Transverse colon (tissue), 4 donors: Measurements from ENCODE around the gene IL4R. TPM values are rescaled to one million over a fixed set of nuclear protein-coding genes. Genes with fewer than 3 reads are reported as not detected.

ENCODE experiments used
- DNase-seq: peaks from one replicate; pipeline ENCODE4 v3.0.0-alpha.2; 2019
- H3K27ac ChIP-seq, 4 donors: fragments of 200-600 bp; sonication (generic); 2 replicates each; pipeline ENCODE4 v1.5.1; 2016 to 2018; ENCODE audit warnings: inconsistent platforms in 4 of 4
- H3K27me3 ChIP-seq: fragments of 200-600 bp; sonication (generic); 2 replicates; pipeline ENCODE4 v1.5.1; 2017; ENCODE audit warnings: inconsistent platforms
- H3K36me3 ChIP-seq, 4 donors: fragments of 200-600 bp; sonication (generic); 2 replicates each; pipeline ENCODE4 v1.5.1; 2017 to 2019; ENCODE audit warnings: inconsistent platforms in 4 of 4
- H3K4me1 ChIP-seq, 4 donors: fragments of 200-600 bp; sonication (generic); 2 replicates each; pipeline ENCODE4 v1.5.1; 2017 to 2020; ENCODE audit warnings: inconsistent platforms in 4 of 4
- H3K4me3 ChIP-seq, 4 donors: fragments of 200-600 bp; sonication (generic); 1 replicate in 1 of 4; 2 replicates in 3 of 4; pipeline versions ENCODE4 v1.5.1 to v1.6.1; 2017 to 2019; ENCODE audit warnings: inconsistent platforms in 4 of 4
- H3K9me3 ChIP-seq, 2 donors: fragments of 200-600 bp; sonication (generic); 2 replicates each; pipeline ENCODE4 v1.5.1; 2017 to 2019; ENCODE audit warnings: inconsistent platforms in 2 of 2
- EP300 ChIP-seq: sonication (generic); formaldehyde crosslinking; IDR thresholded peaks from one replicate; pipeline ENCODE4 v1.6.1; 2017; ENCODE audit warnings: antibody characterized with exemption, low read depth
- POLR2A ChIP-seq: fragments of 450-650 bp; IDR thresholded peaks from one replicate; pipeline ENCODE4 v1.6.1; 2016; ENCODE audit warnings: antibody characterized with exemption, mild to moderate bottlenecking, moderate library complexity
- POLR2AphosphoS5 ChIP-seq, 3 donors: sonication (generic); formaldehyde crosslinking; IDR thresholded peaks; one replicate each; pipeline ENCODE4 v1.6.1; 2016; ENCODE audit warnings: antibody characterized with exemption in 3 of 3
- WGBS, 2 donors: methylation state at CpG; one replicate each; pipeline ENCODE4 v1.1.5; 2018; ENCODE audit warnings: low coverage in 1 of 2; 5-methylcytosine and 5-hydroxymethylcytosine counted together
- in situ Hi-C, 4 donors: fragments of 200-750 bp; cut with MboI; loops; one replicate each; pipeline versions ENCODE4 v1.15.0 to v1.15.1; 2017; ENCODE audit warnings: low sequenced_read_pairs in 3 of 4, low pct_ligation_motif_present in 1 of 4, low pct_unique_long_range_greater_than_20kb in 1 of 4
- intact Hi-C: fragments of 100-400 bp; cut with DNase I; formaldehyde crosslinking; loops from one replicate; pipeline ENCODE4 v1.15.1; 2023; ENCODE audit warnings: low total_unique reads
- total RNA-seq, 4 donors: library from RNA; depleted of rRNA; stranded (reverse); fragments of >200 nt; gene quantifications; one replicate each; pipeline ENCODE4 v1.1.0, GENCODE V29; 2016
- TF ChIP-seq, protein P1 (sequence below), 5 experiments: fragments of 200-600 bp in 3 of 5; fragments of 450-650 bp in 2 of 5; sonication (generic) in 3 of 5; IDR thresholded peaks; 1 replicate in 2 of 5; 2 replicates in 3 of 5; pipeline ENCODE4 v1.5.1; 2016 to 2017; ENCODE audit warnings: antibody characterized with exemption in 5 of 5, inconsistent platforms in 3 of 5, mild to moderate bottlenecking in 2 of 5, moderate library complexity in 1 of 5

The IL4R gene
- total RNA-seq, 4 donors from 2014 or later, result 106 to 235 (median 156) TPM

DNA sequence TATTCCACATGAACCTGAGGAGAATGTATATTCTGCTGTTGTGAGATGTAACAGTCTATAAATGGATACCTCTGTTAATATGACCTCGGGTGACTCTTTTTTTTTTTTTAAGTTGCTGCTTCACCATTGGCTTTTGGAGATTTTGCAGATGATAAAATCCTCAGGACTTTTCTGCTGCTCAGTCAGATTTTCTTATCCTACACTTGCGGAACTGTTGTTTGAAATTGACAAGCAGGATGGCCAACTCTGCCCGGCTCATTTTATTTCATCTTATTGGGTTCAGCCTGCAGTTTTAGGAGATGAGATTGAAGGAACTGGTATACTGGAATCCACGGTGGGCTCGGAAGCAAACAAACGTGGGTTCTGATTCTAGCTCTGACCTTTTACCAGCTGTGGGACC lies 19.3 kb downstream of the IL4R start:
- in situ Hi-C loops (loop anchor here in 2 of 4 donors (25.0 kb wide), 1 partner anchor 96 kb away; no protein-coding TSS in a partner anchor), intact Hi-C loops (no loop called here)
- DNase-seq, result no peak
- Histone ChIP-seq H3K4me3 (peak overlapping the region in 2 of 4 donors; percentile 4 to 7), H3K27me3 (no peaks in the 10 kb centered on the region), H3K9me3 (no peaks in the 10 kb centered on the region), H3K27ac (peak overlapping the region; percentile 93 to 99 (median 99)), H3K36me3 (peaks cover 0 to 22% (median 3%) of the 10 kb centered on the region in 4 donors), H3K4me1 (peaks cover 15 to 45% (median 21%) of the 10 kb centered on the region in 4 donors)
- WGBS, 2 donors, result 78 to 83% methylated on average over 1 to 6 of the region's 6 CpGs
- TF ChIP-seq EP300 (no peak), POLR2AphosphoS5 (IDR thresholded peaks at IDR 0.05) (peak in 2 of 3 donors; percentile 13 to 28)

DNA sequence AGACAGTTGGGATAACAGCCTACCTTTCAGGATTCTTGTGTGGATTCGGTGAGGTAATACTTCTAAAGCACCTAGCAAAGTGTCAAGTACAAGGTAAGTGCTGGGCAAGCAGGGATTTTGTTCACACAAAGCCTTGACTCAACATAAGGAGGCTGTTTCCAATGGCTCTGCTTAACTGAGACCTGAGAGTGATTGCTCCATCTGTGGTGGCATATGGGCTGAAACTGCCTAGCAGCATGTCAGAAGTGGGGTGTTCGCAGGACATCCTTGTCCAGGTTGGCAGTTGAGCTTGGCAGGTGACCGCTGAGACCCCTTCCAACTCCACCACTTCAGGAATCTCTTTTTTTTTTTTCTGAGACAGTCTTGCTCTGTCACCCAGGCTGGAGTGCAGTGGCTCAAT lies 19.8 kb downstream of the IL4R start:
- H3K9me3 ChIP-seq, result no peaks in the 10 kb centered on the region
- H3K27ac ChIP-seq, result peak overlapping the region; percentile 93 to 99 (median 99)
- TF ChIP-seq, protein P1, sequence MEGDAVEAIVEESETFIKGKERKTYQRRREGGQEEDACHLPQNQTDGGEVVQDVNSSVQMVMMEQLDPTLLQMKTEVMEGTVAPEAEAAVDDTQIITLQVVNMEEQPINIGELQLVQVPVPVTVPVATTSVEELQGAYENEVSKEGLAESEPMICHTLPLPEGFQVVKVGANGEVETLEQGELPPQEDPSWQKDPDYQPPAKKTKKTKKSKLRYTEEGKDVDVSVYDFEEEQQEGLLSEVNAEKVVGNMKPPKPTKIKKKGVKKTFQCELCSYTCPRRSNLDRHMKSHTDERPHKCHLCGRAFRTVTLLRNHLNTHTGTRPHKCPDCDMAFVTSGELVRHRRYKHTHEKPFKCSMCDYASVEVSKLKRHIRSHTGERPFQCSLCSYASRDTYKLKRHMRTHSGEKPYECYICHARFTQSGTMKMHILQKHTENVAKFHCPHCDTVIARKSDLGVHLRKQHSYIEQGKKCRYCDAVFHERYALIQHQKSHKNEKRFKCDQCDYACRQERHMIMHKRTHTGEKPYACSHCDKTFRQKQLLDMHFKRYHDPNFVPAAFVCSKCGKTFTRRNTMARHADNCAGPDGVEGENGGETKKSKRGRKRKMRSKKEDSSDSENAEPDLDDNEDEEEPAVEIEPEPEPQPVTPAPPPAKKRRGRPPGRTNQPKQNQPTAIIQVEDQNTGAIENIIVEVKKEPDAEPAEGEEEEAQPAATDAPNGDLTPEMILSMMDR (IDR thresholded peaks at IDR 0.05), result no peak
- TF ChIP-seq EP300, result no peak
- TF ChIP-seq POLR2AphosphoS5 (IDR thresholded peaks at IDR 0.05), result no peak
- no peak for TF ChIP-seq POLR2A
- no peak for DNase-seq
- peak overlapping the region in 2 of 4 donors; percentile 4 to 7 for H3K4me3 ChIP-seq
- H3K27me3 ChIP-seq, result no peaks in the 10 kb centered on the region
- in situ Hi-C loops, result loop anchor here in 2 of 4 donors (25.0 kb wide), 1 partner anchor 96 kb away; no protein-coding TSS in a partner anchor
- WGBS, 2 donors, result 94% methylated on average over 3 of the region's 3 CpGs; no CpG with 5 or more reads in 1 of the 2 donors
- H3K36me3 ChIP-seq, result peaks cover 0 to 22% (median 3%) of the 10 kb centered on the region in 4 donors
- intact Hi-C loops, result no loop called here
- peaks cover 15 to 41% (median 21%) of the 10 kb centered on the region in 4 donors for H3K4me1 ChIP-seq

DNA sequence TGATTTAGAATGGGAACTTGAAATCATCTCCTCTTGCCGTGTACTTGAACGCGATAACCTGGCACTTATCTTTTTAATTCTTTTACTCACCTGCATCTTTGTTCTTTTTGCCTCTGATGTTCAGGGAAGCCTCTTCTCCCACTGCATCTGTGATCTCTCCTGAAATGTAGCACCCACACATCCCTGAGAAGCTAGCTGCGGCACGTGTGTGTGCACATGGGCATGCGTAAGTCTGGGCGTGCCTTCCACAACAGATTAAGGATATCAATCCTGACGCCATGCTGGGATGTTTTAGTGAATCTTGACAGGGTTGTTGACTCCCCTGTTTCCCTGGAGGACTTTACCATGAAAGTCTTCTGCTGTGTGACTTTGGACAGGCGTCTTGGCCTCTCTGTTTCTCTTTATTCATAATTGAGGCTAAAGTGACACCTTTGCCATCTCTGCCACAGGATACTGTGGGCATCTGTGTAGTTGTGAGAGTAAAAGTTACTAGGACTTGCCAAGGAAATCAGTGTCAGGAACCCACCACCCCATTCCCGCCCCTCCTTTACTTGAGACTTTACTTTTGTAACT lies 20.5 kb downstream of the IL4R start:
- in situ Hi-C loops (loop anchor here in 2 of 4 donors (25.0 kb wide), 1 partner anchor 97 kb away; no protein-coding TSS in a partner anchor), intact Hi-C loops (no loop called here)
- TF ChIP-seq, protein P1 (IDR thresholded peaks at IDR 0.05), result no peak
- TF ChIP-seq POLR2AphosphoS5 (IDR thresholded peaks at IDR 0.05) (peak in 1 of 3 donors; percentile 18), POLR2A (no peak)
- peaks cover 0 to 22% (median 3%) of the 10 kb centered on the region in 4 donors for H3K36me3 ChIP-seq
- WGBS, 2 donors, result 71 to 82% methylated on average over 1 to 10 of the region's 10 CpGs
- H3K4me3 ChIP-seq, result peak overlapping the region in 2 of 4 donors; percentile 5 to 7
- H3K9me3 ChIP-seq, result no peaks in the 10 kb centered on the region
- H3K4me1 ChIP-seq, result peaks cover 11 to 33% (median 16%) of the 10 kb centered on the region in 4 donors
- H3K27ac ChIP-seq, result peak overlapping the region; percentile 93 to 99 (median 99)
- no peaks in the 10 kb centered on the region for H3K27me3 ChIP-seq
- no peak for DNase-seq

DNA sequence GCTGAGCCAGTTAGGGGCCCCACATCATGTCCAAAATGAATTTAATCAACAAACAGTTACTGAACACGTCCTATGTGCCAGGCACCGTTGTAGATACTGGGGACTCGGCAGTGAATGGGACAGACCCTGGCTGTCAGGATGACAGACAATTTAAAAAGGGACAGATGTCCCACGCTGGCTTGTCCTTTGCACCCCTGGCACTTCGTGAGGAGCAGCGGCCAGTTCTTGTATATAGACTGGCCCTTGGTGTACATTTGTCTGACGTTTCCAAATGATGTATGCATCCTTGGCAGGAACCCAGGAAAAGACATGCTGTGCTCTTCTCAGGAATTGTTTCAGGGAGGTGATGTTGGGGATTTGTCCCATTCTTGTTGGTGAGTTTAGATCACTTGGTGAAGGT lies 21.1 kb downstream of the IL4R start:
- DNase-seq, result no peak
- H3K4me3 ChIP-seq, result peak overlapping the region in 2 of 4 donors; percentile 5 to 7
- peaks cover 5 to 28% (median 12%) of the 10 kb centered on the region in 4 donors for H3K4me1 ChIP-seq
- H3K27me3 ChIP-seq, result no peaks in the 10 kb centered on the region
- TF ChIP-seq POLR2AphosphoS5 (IDR thresholded peaks at IDR 0.05) (peak in 2 of 3 donors; percentile 16 to 20), EP300 (no peak)
- H3K36me3 ChIP-seq, result peaks cover 0 to 22% (median 3%) of the 10 kb centered on the region in 4 donors
- 76% methylated on average over 7 of the region's 7 CpGs; no CpG with 5 or more reads in 1 of the 2 donors for WGBS, 2 donors
- in situ Hi-C loops (loop anchor here in 2 of 4 donors (25.0 kb wide), 1 partner anchor 98 kb away; no protein-coding TSS in a partner anchor), intact Hi-C loops (no loop called here)
- no peaks in the 10 kb centered on the region for H3K9me3 ChIP-seq
- H3K27ac ChIP-seq, result peak overlapping the region; percentile 93 to 99 (median 99)

- H3K36me3 ChIP-seq, result peaks cover 0 to 27% (median 4%) of the 10 kb centered on the region in 4 donors
- intact Hi-C loops, result no loop called here
- in situ Hi-C loops, result loop anchor here in 2 of 4 donors (25.0 kb wide), 1 partner anchor 98 kb away; no protein-coding TSS in a partner anchor
- H3K27ac ChIP-seq, result peak overlapping the region; percentile 93 to 99 (median 99)
- peaks cover 5 to 21% (median 9%) of the 10 kb centered on the region in 4 donors for H3K4me1 ChIP-seq
- H3K4me3 ChIP-seq, result no peak overlapping the region
- DNase-seq, result no peak
- WGBS, 2 donors, result 61 to 70% methylated on average over 4 to 7 of the region's 7 CpGs
- no peaks in the 10 kb centered on the region for H3K9me3 ChIP-seq
- H3K27me3 ChIP-seq, result no peaks in the 10 kb centered on the region
- TF ChIP-seq, protein P1 (IDR thresholded peaks at IDR 0.05), result no peak
- peak in 1 of 3 donors; percentile 42 for TF ChIP-seq POLR2AphosphoS5 (IDR thresholded peaks at IDR 0.05)
- TF ChIP-seq POLR2A, result no peak
- TF ChIP-seq EP300, result no peak
Observed at GRCh38 chr16:27335349-27336053, 21.7 kb downstream of the IL4R start.
